GM19463 (cell line): ENCODE data around the gene GNLY.
A peak's percentile ranks its signal among the peaks of the same experiment; 100 is the strongest.

Source experiments
- ATAC-seq: cut with Tn5 transposase; IDR thresholded peaks from one replicate; pipeline ENCODE4 v1.9.1; 2021; ENCODE audit warnings: mild to moderate bottlenecking, moderate library complexity; ENCODE audit not compliant: unreplicated experiment

Gene GNLY

DNA sequence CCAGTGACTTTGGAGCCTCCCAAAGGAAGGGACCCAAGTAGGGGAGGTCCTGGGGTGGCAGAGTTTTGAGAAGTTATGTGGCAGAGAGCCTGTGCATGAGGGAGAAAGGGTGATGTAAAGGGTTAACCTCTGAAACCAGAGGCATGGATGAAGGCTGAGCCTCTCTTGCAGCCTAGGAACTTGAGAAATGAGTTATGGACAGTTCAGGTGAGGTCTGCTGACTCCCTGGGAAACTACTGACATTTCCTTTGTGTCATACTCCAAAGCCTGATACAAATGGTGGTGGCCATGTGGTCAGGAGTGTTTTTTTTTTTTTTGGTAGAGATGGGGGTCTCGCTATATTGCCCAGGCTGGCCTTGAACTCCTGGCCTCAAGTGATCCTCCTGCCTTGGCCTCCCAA, 12.4 kb upstream of the GNLY start:
- ATAC-seq = no peak

DNA sequence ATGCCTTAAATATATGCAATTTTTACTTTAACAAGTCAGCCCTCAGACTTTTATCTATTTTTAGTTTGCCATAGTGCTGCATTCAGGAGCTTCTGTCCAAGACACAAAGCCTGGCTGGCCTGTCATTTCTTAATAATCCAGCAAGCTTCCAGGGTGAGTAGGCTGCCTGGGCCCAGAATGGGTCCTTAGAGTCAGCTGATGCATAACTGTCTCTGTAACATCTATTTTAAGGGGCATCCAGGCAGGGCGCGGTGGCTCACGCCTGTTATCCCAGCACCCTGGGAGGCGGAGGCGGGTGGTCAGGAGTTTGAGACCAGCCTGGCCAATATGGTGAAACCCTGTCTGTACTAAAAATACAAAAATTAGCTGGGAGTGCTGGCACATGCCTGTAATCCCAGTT, 11.8 kb upstream of the GNLY start:
- ATAC-seq = no peak

DNA sequence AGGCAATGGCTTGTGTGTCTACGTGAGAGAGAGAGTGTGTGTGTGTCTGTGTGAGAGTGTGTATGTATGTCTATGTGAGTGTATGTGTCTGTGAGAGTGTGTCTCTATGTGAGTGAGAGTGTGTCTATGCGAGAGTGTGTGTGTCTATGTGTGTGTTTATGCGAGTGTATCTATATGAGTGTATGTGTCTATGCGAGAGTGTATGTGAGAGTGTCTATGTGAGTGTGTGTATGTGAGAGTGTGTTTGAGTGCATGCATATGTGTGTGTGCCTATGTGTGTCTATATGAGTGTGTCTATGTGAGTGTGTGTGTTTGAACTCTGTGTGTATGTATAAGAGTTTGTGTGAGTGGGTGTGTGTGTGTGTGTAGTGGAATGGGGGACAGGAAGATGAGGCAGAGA, 9.8 kb upstream of the GNLY start:
- no peak for ATAC-seq

DNA sequence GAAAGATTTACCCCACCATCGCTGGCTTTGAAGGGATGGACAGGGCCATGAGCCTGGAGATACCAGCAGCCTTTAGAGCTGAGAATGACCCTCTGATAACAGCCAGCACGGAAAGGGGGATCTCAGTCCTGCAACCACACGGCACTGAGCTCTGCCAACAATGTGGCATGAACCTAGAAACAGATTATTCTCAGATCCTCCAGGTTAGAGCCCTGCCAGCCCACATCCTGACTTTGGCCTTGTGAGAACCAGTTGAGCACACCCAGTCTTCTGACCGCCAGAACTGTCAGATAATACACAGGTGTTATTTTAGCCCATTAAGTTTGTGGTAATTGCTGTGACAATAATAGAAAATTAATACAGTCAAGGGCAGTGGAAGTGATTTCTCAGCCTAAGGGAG, 9.4 kb upstream of the GNLY start:
- no peak for ATAC-seq

DNA sequence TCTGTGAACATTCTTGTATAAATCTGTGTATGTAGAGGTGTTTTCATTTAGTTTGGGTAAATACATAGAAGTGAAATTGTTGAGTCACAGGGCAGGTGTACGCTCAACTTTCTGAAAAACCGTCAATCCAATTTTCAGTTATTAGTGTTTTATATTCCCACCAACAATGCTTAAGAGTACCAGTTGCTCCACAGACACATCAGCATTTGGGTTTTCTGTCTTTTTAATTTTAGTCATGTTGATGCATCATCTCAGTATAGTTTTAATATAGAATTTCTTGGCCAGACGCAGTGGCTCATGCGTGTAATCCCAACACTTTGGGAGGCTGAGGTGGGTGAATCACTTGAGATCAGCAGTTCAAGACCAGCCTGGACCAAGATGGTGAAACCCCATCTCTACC, 3.2 kb upstream of the GNLY start:
- no peak for ATAC-seq

DNA sequence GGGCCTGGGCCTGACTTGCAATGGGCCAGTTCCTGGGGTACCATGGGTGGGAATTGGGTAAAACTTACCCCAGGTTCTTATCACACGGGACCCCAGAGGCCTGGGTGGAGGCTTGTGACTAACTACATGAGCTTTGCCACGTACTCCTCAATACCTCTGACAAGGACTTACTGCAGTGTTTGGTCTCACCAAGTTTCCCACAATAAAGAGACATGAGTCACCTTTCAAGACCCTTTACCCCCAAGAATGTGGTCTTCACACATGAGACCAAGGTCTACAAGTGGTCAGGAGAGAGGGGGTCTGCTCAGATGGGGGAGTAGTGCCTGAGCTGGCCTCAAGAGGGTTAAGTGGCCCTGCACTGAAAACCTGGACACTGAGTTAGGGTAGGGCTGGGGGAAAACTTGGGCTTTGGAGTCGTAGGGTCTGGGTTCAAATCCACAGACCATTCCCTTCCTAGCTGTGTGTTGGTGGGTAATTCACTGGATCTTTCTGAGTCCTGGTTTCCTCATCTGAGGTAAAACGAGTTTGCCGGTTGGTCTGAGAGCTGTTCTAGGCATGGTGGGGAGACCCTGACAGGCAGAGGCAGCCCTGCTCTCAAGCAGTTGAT, 2.0 kb upstream of the GNLY start:
- no peak for ATAC-seq

DNA sequence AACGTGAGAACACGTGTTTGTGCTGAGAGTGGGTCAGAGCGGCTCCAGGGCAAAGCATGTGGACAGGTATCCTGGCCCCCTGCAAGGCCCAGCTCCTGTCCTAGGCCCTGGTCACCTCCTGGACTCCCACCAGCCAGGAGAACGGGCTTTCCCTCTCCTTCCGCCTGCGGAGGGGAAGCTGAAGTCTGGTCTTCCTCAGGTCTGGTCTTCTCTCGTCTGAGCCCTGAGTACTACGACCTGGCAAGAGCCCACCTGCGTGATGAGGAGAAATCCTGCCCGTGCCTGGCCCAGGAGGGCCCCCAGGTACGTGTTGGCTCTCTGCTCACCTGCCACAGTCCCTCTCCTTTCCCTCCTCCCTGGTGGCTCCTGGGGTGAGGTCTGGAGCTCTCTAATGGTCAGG, 963 bp downstream of the GNLY start:
- no peak for ATAC-seq

DNA sequence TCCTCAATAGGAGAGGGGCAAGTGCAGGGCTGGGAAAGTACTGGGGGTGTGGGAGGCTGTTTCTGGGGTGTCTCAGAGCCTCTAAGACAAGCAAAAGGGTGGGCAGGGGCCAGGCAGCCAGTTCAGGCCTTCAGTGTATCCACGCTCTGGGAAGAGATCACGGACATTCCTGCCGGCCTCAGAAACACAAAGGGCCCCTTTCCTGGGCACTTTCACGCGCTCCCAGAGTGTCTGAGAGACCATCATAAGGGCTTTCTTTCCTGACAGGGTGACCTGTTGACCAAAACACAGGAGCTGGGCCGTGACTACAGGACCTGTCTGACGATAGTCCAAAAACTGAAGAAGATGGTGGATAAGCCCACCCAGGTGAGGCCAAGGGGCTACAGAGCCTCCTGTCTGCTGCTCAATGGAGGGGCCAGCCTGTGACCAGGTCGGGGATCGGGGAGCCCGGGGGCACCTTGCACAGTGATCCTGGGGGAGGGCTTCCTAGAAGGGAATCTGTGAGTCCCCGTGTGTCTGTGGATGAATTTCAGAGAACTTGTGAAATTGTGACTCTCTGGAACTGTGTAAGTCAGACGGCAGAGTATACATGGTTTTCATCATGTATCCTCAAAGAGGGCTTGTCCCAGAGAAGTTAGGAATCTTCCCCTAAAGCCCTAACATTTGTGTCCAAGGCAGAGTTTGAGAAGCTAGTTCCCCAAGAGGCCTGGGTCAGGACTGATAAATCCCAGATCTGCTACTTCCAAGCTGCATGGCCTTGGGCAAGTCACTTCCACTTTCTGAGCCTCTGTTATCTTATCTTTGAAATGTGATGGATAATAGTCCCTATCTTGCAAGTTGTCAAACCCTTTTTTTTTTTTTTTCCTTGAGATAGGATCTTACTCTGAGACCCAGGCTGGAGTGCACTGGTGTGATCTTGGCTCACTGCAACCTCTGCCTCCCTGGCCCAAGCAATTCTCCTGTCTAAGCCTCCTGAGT, 1.8 kb downstream of the GNLY start:
- no peak for ATAC-seq

DNA sequence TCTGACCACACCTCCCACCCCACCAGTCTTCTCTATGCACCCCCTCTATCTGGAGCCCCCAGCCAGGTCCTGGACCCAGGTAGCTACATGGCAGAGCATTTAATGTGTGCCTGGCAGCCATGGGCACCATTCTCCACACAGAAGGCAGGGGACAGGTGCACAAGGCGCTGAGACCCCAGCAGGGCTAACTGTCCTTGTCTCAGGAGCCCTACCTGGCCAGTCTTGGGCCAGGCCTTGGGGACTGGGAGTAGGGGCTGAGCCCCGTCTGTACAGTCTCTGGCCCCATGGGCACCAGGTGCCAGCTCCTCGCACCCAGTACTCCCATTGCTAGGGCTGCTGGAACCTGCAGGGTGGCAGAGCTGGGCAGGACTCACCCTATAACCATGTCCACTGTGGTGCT, 2.9 kb downstream of the GNLY start:
- no peak for ATAC-seq

DNA sequence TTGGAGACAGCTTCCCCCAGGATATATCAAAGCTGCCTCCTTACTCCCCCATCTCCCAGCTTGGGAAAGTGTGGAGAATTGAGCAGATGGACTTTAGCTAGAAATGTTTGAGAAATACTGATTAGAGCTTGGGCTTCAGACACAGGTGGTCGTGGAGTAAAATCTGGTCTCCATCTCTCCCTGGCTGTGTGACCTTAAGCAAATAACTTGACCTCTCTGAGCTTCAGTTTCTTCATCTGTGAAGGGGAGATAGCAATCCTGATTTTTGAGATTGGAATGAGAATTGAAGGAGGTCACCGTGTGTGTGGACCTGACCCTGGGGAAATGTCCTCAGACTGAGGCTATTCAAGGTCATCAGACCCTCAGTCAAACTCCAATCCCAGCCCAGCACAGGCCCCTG, 3.6 kb downstream of the GNLY start:
- ATAC-seq = no peak

DNA sequence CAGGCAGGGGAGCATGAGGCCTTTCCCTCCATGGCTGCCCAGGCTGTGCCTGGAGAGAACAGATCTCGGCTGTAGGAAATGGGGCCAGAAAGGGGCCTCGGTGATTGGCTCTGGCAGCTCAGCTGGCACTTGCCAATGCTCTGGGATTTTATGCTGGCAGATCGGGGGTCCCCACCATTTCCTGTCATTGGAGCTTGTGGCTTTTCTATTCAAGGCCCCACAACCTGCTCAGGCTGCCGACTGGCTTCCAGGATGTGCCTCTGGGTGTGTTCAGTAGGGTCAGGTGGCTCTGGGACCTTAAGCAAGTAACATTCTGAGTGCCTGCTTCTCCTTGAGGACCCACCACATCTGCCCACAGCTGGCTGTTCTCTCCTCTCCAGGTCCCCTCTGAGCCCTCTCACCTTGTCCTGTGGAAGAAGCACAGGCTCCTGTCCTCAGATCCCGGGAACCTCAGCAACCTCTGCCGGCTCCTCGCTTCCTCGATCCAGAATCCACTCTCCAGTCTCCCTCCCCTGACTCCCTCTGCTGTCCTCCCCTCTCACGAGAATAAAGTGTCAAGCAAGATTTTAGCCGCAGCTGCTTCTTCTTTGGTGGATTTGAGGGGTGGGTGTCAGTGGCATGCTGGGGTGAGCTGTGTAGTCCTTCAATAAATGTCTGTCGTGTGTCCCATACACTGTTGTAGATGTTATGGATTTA, 4.2 kb downstream of the GNLY start:
- no peak for ATAC-seq

DNA sequence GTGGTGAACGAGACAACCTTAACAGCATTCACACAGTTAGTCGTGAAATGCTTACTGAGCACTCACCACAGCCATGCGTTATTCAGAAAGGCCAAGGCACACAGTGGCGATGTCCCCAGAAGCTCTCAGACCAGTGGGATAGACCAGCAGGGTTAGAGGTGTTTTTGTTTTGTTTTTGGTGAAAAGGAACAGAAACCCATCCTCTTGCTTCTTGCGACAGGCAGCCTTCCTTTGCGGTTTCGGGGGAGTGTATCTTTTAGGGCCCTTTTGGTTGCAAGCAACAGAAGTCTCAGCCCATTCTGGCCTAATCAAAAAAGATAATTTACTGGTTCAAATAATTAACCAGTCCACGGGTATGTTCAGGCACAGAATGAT, 4.7 kb downstream of the GNLY start:
- ATAC-seq = no peak

DNA sequence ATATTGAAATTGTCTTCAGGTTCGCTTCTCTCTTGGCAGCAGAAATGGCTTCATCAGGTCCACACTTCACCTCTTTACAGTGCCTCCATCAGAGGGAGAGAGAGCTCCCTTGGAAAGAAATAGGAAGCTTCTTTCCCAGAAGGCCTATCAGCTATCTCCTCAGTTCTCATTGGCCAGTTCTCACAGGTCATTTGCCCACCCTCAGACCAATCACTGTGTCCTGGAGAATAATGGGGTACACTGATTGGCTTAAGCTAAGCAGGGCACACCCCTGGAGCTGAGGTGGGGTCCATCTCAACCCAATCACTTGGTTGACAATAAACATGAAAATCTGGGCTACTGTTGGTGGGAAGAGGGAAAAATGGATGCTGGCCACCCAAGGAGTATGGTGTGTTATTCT, 5.2 kb downstream of the GNLY start:
- no peak for ATAC-seq

DNA sequence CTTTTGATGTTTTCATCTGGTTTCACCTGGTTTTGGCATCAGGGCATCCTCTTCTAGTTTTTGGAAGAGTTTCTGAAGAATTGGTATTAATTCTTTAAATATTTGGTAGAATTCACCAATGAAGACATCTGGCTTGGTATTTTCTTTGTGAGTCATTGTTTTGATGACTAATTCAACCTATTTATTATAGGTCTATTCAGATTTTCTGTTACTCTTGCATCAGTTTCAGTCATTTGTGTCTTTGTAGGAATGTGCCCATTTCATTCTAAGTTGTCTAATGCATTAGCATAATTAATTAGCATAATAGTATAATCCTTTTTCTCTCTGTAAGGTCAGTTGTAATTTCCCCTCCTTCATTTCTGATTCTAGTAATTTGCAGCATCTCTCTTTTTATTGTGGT, 8.0 kb downstream of the GNLY start:
- ATAC-seq = no peak

DNA sequence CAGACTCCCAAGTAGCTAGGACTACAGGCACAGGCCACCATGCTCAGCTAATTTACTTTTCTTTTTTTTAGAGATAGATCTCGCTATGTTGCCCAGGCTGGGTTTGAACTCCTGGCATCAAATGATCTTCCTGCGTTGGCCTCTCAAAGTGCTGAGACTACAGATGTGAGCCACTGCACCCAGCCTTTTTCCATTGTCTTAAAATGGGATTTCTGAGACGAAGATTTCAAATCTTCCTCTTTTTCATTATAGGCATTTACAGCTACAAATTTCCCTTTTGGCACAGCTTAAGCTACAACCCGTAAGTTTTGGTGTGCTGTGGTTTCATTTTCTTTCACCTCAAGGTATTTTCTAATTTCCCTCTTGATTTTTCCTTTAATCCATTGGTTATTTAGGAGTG, 8.6 kb downstream of the GNLY start:
- ATAC-seq = no peak

DNA sequence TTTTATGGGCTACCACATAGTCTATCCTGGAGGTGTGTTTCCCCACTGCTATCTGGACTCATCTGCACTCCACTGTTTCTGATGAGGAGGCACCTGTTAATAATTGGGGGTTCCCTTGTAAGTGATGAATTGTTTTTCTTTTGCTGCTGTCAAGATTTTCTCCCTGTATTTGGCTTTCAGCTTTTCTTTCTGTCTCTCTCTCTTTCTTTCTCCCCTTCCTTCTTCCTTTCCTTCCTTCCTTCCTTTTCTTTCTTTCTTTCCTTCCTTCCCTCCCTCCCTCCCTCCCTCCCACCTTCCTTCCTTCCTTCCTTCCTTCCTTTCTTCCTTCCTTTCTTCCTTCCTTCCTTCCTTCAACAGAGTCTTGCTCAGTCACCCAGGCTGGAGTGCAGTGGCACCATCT, 9.2 kb downstream of the GNLY start:
- no peak for ATAC-seq

DNA sequence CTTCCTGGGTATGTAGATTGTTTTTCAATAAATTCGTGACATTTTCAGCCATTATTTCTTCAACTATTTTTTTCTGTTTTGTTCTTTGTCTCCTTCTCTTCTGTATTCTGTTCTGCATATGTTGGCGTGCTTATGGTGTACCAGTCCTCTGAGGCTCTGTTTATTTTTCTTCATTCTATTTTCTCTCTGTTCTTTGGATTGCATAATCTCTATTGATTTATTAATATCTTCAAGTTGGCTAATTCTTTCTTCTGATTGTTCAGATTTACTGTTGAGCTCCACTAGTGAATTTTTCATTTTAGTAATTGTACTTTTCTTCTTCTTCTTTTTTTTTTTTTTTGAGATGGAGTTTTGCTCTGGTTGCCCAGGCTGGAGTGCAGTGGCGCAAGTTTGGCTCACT, 9.9 kb downstream of the GNLY start:
- no peak for ATAC-seq

DNA sequence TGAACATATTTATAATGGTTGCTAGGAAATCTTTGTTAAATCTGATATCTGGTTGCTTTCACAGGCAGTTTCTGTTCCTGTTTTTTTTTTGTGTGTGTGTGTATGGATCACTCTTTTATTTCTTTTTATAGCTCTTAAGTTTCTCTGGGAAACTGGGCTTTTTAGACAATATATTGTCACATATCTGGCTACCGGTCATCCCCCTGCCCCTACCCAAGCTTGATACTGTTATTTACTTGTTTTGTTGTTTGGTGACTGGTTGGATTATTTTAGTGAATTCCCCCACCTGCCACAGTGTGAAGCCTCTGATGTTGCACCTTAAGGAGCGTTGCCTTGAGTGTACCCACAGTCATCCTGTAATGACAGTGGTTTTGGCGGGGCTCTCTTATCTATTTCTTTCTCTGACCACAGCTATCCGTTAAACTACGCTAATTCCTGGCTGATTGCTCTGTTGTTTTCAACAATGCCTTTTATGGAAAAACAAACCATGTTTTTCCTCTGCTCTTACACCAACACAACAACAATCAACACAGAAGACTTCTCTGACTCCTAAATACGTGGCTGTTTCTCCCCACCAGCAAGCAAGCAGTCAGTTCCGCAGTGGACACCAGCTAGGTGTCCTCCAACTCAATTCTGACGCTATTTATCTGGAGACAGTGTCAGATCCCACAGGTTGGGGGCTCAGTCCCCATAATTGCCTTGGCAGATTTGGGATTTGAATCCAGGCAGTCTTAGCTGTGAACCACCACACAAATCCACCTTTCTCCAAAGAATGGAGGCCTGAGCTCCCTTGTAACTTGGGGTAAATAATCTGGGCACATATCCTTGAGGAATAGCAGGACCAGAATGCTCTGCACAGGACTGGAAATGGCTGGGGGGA, 10.9 kb downstream of the GNLY start:
- ATAC-seq = peak; percentile 57

DNA sequence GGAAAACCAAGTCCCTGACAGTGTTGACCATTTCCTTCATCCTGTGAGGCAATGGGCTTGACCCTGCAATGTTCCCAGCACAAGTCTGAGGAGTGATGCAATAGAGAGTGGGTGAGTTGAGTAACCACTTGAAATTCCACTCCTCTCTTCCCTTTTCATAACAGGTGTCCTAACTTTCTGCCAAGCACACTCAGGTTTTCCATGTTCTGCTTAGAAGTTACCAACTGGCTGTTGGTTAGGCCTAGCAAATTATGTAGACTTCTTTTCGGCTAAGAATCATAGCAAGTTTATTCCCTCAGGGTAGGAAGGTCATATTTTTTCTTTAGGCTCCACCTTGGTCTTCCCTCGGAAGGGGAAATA, 11.5 kb downstream of the GNLY start:
- ATAC-seq = no peak

DNA sequence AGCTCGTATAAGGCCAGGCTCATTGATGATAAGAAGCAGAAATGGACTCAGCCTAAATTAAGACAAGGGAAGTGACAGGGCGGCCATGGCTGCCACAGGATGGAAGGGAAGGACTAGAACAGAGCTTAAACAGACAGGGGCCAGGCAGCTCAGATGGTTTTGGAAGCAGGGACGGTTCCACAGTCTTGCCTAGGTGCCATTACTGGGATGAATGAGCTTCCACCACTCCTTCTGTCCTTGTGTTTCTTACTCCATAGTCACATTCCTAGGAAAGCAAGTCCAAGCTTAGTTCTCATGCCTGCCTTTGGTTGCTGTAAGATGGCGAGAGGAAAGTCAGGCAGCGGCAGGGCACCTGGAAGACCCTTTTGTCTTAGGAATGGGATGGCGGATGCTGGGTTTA, 11.9 kb downstream of the GNLY start:
- no peak for ATAC-seq
